Fibroblast of villous mesenchyme (primary cell): ENCODE data around the gene PKNOX1. TPM values are rescaled to one million over a fixed set of nuclear protein-coding genes. Genes with fewer than 3 reads are reported as not detected.
A peak's percentile ranks its signal among the peaks of the same experiment; 100 is the strongest.
"Not testable (repeated sequence)": the region's sequence is repeated elsewhere in the genome, so short reads cannot be mapped to it uniquely, and the experiment has no call there.

ENCODE experiments used
- DNase-seq: peaks from one replicate; pipeline ENCODE4 v3.0.0-alpha.2; 2010; ENCODE audit warnings: low read depth
- H3K4me3 ChIP-seq: 2 replicates; pipeline ENCODE4 v1.5.1; 2011; ENCODE audit warnings: low read depth, mild to moderate bottlenecking, low read length
- CTCF ChIP-seq: IDR thresholded peaks from 2 replicates; pipeline ENCODE4 v1.5.1; 2012; ENCODE audit warnings: low read depth, mild to moderate bottlenecking, low read length; ENCODE audit not compliant: insufficient read depth
- total RNA-seq: library from RNA; depleted of rRNA; stranded (reverse); fragments of >200 nt; gene quantifications from 2 replicates; pipeline ENCODE4 v1.2.3, GENCODE V29; 2012

PKNOX1 gene
- total RNA-seq, 1 donor, result 16.8 TPM

DNA sequence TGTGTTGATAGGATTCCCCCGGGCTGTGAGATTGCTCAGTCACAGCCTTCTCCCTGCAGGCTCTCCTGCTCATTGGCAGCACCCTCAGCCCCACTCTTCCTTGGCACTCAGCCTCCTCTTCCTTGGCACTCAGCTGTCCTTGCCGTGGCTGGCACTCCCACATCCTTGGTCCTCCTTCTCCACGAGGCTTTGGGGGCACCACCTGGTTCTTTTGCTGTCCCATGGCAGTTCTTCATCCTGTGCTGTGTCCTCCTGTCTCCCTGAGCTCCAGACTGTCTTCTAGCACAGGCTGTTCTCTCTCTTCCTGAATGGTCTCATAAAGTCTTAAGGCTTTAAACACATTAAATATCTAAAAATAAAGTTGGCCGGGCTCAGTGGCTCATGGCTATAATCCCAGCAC lies 27.0 kb downstream of the PKNOX1 start:
- no peak for TF ChIP-seq CTCF
- no peak overlapping the region for H3K4me3 ChIP-seq
- DNase-seq, result peak; percentile 51

DNA sequence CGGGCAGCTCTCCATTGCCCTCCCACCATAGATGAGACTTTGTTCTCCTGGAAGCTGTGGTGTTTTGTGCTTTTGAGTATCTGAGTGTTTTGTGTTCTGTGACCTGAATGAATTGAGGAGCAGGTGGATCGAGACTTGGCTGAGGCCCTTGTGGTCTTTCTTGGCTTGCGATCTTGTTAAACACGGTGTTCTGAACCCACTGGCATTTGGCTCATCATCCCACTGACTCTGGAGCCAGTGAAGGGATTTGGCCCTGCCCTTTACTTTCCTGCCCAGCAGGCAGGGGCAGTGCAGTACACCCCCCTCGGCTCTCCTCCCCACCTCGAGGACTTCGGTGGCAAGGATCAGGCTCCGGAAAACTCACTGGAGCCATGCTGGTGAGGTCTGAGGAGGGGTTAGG lies 30.6 kb downstream of the PKNOX1 start:
- no peak for DNase-seq
- no peak for TF ChIP-seq CTCF
- H3K4me3 ChIP-seq, result no peak overlapping the region

DNA sequence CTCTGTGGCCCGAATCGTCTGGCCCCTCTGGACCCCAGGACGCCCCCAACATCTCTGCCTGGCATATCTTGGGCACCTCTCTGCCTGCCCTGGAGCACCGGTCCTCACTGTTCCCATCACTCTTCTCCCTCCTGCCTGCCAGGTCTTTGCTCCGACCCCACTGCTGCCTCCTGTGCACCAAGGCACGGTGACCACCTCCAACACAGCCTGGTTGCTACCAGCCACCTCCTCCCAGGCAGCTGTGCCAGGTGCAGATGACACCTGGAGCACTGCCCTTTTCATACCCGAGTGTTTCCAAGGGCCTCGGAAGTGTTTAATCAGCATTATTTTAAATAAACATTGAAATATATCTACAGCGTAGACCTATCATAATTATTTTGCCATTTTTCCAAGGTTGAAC lies 31.3 kb downstream of the PKNOX1 start:
- TF ChIP-seq CTCF, result no peak
- DNase-seq, result no peak
- H3K4me3 ChIP-seq, result no peak overlapping the region

DNA sequence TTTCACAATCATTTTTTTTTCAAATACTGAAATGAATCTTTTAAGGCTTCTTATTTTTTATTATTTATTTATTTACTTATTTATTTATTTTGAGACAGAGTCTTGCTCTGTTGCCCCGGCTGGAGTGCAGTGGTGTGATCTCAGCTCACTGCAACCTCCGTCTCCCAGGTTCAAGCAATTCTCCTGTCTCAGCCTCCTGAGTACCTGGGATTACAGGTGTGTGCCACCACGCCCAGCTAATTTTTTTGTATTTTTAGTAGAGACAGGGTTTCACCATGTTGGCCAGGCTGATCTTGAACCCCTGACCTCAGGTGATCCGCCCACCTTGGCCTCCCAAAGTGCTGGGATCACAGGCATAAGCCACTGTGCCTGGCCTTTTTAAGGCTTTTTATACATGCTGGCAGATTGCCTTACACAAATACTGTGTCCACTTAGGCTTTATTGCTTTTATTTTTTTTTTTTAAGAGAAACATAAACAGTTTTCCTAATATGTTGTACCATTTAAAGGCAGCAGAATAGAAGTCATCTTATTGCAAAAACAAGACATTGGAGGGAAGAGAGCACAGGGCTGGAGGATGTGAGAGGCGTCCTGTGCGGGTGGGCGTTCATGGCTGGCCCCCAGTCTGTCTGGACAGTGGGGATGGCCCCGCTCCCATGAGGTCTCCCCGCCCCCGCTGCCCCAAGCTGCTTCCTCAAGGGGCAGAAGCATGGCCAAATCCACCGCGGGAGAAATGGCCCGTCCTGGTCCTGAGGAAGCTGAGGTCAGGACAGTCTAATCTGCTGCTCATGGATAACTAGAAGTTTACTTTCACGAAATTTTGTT lies 31.9 kb downstream of the PKNOX1 start:
- H3K4me3 ChIP-seq, result not testable (repeated sequence)
- peak; percentile 77 for DNase-seq

DNA sequence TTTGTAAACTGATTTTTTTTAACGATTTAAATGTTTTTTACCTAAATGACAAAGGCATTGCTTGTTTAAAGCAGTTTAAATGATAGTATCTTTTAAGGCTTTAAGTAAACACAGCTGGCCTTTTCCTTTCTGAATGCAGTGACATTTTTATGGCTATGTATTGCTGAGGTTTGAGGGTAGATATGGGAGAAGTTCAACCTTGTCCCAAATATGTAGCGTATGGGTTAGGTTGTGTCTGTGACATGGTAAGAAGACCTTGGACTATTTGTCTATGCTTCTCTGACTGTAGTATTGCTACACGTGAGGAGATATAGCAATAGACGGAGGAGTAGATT lies 32.5 kb downstream of the PKNOX1 start:
- no peak for TF ChIP-seq CTCF
- H3K4me3 ChIP-seq, result no peak overlapping the region
- DNase-seq, result peak; percentile 97

DNA sequence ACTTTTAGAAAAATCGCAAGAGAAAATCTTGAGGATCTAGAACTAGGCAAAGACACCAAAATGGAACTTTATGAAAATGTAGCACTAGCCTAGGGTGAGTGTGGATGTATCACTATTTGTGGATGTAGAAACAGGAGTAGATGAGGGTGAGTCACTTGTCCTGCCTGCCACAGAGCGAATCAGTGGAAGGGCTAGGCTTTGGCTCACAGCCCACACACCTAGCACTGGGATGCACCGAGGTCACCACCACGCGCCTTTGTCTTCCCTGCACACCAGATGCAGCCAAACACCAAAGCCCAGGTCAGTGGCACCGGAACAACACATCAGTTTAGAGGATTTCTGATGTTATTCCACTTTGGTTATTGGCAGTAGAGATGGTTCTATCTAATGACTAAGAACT lies 38.2 kb downstream of the PKNOX1 start:
- DNase-seq, result no peak
- H3K4me3 ChIP-seq, result no peak overlapping the region
- no peak for TF ChIP-seq CTCF

DNA sequence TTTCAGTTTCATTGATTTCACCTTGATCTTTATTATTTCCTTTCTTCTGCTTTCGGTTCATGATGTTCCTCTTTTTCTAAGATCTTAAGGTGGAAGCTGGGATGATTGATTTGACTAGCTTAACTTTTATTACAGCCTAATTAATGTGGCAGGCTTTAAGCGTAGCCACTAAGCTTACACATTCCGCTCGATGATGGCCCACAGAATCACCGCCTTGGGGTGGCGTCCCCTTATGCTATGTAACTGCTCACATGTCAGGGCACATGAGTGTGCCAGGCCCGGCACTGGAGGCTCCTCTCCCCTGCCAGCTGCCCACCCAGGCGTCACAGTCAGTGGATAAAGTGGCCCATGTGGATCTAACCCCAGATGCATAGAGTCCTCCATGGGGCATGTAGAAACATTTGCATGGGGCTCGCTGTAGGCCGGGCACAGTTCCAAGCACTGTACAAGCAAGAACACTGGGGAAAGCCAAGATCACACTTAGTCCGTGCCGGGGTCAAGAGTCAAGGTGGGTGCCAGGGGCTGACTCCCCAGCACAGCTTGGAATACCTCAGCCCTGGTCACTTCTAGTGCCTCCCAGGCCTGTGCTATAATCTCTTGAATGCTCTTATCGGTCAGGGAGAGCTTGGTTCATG lies 41.7 kb downstream of the PKNOX1 start:
- no peak for DNase-seq
- no peak for TF ChIP-seq CTCF
- H3K4me3 ChIP-seq, result no peak overlapping the region
